SU-DHL-6 (cell line): ENCODE data around the gene TRPM3.

Source experiments
- EZH2phosphoT487 ChIP-seq: fragments of 200-600 bp; sonication (generic), shearing (Covaris generic); conservative IDR thresholded peaks from 2 replicates; pipeline ENCODE4 v1.6.1; 2018; ENCODE audit warnings: mild to moderate bottlenecking, antibody characterized with exemption, low read length, moderate library complexity, mixed read lengths
- TF ChIP-seq, protein P1 (sequence below): fragments of 200-600 bp; sonication (generic); IDR thresholded peaks from one replicate; pipeline ENCODE4 v1.5.1; 2017; ENCODE audit warnings: antibody characterized with exemption, mild to moderate bottlenecking, low read length, moderate library complexity; ENCODE audit not compliant: insufficient read depth, poor library complexity, severe bottlenecking

DNA sequence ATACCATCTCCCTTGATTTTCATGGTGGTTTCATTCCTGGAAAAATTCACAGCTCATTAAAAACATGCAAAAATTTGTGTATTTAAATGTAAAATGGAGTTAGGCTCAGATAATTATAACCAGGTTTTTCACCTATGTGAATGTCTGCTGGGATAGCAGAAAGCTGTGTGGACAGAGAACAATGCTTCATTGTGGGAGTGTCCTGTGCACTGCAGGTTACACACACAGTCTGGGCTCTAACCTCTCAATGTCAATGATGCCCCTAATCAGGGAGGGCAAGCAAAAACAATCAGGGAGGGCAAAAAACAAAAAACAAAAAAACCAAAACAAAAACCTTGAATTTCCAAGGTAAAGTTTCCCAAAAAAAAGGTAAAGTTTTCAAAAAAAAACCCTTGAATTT lies 548.1 kb downstream of the TRPM3 start:
- TF ChIP-seq, protein P1, sequence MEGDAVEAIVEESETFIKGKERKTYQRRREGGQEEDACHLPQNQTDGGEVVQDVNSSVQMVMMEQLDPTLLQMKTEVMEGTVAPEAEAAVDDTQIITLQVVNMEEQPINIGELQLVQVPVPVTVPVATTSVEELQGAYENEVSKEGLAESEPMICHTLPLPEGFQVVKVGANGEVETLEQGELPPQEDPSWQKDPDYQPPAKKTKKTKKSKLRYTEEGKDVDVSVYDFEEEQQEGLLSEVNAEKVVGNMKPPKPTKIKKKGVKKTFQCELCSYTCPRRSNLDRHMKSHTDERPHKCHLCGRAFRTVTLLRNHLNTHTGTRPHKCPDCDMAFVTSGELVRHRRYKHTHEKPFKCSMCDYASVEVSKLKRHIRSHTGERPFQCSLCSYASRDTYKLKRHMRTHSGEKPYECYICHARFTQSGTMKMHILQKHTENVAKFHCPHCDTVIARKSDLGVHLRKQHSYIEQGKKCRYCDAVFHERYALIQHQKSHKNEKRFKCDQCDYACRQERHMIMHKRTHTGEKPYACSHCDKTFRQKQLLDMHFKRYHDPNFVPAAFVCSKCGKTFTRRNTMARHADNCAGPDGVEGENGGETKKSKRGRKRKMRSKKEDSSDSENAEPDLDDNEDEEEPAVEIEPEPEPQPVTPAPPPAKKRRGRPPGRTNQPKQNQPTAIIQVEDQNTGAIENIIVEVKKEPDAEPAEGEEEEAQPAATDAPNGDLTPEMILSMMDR: no peak
- no peak for TF ChIP-seq EZH2phosphoT487
